ENCODE results near the gene PGS1.

GRCh38 chr17:78359321-78359996, 19.0 kb upstream of the PGS1 start:
- TF ChIP-seq ZBTB7A (IDR thresholded peaks at IDR 0.05; ENCODE audit: low read depth) (peak; percentile 88), MAX (IDR thresholded peaks at IDR 0.05) (peak; percentile 7; the same call in 1 of the 2 replicates), TAF1 (IDR thresholded peaks at IDR 0.05; ENCODE audit: low read depth) (no peak; the same call in 1 of the 2 replicates), EP300 (IDR thresholded peaks at IDR 0.05; ENCODE audit: borderline replicate concordance) (no peak), EGR1 (IDR thresholded peaks at IDR 0.05) (no peak), NFIC (IDR thresholded peaks at IDR 0.05) (no peak), YY1 (IDR thresholded peaks at IDR 0.05; ENCODE audit: low read depth) (no peak), RAD21 (IDR thresholded peaks at IDR 0.05; ENCODE audit: low read depth) (no peak)
